Activated CD4-positive, alpha-beta T cell treated with anti-CD3 and anti-CD28 coated beads, Interleukin-10, Interleukin-2, amounts not matched to agents 100 ng/mL and 50 ng/mL, durations not matched to agents 16 hours and 8 hours (primary cell): ENCODE measurements around the gene AURKAIP1.
A peak's percentile ranks its signal among the peaks of the same experiment; 100 is the strongest.

Source experiments
- DNase-seq: peaks from one replicate; pipeline ENCODE4 v3.0.0-alpha.2; 2020

AURKAIP1 gene

GRCh38 chr1:1359664-1360468, 15.1 kb downstream of the AURKAIP1 start:
- DNase-seq = no peak

- DNase-seq = no peak
Observed at GRCh38 chr1:1359308-1359663, 15.7 kb downstream of the AURKAIP1 start.

DNA sequence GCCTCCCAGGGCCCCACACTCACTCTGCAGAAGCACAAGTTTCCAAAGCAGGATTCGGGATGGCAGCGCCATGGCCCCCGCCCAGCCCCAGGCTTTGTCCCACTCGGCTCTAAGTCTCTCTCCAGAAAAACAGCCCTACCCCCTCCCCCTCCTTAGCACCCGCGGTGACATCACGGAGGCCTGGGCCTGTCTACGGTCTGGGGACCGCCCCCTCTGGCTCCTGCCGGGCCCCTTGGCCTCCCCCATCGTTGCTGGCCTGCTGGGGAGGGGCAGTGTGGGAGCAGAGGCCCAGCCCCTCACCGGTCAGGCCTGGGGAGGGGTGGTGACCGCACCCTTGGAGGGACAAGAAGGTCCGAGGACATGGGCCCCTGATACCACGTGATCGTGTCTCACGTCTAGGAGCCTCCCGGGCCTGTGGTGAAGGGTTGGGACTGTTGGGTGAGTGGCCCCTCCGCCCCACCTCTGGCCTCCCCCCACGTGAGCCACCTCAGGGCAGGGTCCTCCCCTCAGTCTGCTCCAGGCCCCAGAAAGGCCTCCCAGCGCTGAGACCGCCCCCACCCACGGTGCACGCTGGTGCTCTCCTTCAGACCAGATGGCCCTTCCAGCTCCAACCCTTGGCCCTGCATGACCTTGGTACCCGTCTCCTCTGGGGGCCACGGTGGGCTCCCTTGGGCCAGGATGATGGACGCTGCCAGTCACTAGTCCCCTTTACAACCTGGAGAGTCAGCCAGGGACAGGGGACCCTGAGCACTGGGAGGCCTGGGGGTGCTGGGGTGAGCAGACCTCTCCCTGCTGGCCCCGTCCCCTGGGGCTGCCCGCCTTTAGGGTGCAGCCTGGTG, 16.4 kb downstream of the AURKAIP1 start, which contains the start of gene MXRA8:
TSS of gene MXRA8 (minus strand) at position 123 of the 839 bp plus-strand sequence. CDS start at position 72, 51 bp downstream.
- no peak for DNase-seq

GRCh38 chr1:1357871-1358432, 17.1 kb downstream of the AURKAIP1 start:
- no peak for DNase-seq

DNA sequence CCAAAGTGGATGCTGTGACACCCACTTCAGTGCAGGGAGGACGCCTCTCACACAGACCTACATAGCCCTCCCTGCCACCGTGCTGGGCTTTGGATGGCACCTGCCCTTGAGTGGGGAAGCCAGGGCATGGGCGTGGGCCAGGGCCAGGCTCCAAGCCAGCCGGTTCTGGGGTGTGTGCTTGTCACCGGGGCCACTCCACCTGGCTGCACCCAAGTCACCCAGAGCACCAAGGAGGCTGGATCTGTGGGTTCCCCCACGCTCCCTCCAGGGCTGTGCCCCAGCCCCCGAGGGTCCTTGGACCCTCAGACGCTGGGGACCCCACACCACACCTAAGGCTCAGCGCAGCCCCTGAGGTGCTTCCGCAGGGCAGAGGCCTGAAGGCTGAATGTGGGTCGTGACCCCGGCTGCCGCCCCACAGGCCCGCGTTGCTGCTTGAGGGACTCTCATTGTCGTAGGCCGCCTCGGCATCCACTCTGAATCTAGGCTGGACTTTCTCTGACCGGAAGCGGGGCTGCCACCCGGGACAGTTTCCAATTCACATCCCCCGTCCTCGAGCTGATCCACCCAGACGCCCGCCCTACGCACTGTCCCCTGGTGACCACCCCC, 18.1 kb downstream of the AURKAIP1 start:
- DNase-seq = no peak

DNA sequence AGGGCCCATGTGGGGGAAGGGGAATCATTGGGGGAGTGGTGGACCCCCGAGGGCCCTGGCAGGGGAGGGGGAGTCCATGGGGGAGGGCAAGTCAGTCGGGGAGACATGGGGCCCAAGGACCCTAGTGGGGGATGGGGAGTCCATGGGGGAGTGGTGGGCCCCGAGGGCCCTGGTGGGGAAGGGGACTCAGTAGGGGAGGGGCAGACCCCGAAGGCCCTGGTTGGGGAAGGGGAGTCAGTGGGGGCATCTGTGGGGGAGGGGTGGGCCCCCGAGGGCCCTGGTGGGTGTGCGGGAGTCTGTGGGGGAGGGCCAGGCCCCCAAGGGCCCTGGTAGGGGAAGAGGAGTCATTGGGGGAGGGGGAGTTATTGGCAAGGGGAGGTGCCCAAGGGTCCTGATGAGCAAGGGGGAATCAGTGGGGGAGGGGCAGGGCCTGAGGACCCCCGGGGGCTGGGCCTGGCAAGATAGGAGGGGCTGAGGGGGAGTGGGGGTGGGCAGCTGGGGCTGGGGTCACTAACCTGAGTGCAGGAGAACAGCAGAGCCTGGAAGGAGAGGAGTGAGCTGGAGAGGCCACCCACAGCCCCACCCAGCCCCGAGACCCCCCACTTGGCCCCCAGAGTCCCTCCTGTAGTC, 18.7 kb downstream of the AURKAIP1 start:
- DNase-seq = no peak

GRCh38 chr1:1355416-1355815, 19.6 kb downstream of the AURKAIP1 start:
- DNase-seq = no peak

DNA sequence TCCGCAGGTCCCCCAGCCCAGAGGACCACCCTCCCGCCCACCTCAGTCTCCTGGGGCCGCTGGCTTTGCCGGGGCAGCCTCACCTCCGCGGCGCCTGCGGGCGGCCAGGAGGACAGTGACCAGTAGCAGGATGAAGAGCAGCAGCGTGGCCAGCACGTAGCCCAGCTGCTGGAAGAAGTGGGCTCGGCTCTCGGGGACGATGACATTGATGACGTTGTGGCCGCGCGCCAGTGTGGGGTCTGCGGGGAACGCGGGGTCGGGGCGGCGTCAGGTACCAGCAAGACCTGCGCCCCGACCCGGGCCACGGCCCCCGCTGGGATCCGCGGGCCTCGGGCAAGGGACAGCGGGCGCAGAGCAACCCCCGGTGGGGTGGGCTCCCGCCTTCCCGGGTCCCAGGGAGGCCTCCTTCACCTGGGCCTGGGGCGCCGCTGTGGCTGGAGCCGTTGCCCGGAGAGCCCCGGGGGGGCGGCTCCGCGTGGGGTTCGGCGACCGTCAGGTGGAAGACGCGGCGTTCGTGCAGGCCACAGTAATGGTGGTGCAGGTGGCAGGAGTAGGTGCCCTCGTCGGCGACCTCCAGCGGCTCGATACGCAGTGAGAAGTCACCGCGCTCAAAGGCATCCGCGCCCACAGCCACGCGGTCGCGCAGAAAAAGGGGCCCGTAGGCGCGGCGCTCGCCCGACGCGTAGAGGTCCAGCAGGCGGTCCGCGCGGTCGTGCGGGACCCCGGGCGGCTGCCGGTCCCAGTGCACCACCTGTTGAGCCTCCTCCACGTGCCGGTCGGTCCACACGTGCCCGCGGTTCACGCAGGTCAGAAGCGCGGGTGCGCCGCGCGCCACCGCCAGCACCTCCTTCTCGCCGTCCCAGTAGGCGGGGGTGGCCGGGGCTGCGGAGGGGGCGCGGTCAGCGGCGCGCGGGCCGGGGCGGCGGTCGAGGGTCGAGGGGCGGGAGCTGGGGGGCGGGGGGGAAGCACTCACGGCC, 20.4 kb downstream of the AURKAIP1 start:
- no peak for DNase-seq

GRCh38 chr1:1353389-1354151, 21.4 kb downstream of the AURKAIP1 start:
- no peak for DNase-seq

- DNase-seq = no peak
Observed at GRCh38 chr1:1352786-1353388, 22.1 kb downstream of the AURKAIP1 start.

DNA sequence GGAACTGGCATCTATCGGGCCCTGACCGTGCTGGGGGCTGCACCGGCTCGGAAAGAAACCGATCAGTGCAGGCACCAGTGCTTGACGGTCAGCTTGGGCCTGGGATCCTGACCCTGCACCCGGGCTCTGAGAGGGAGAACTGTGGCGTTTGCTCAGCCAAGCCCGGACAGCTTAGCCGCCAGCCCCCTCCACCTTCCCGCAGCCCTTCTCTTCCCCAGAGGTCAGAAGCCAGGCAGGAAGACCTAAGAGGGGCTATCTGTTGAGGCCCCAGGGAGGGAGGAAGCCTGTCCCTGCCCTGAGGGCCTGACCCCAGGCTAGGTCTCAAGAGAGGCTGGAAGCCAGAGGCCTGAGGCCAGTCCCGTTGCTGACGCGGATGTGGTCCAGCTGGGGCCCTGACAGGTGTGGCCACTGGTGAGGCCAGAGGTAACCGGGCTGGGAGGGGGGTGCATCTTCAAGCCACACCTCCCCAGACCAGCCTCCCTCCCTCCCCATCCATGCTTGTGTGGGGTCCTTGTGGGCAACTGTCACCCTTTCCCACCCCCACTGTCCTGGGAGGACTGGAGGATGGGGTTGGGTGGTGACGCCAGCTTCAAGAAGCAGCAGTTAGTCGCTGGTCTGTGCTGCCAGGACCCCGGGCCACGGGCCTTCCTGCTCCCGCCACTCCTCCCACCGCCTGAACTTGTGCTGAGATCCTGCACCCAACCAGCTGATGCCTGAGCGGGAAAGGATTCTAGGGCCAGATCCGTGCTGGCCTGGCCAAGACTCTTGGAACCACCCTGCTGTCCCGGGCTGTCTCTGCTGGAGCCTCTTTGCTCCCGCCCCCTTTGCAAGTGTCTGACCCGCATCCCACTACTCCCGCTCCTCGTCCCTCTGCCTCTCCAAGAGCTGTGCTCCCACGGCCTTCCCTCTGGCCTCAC, 23.2 kb downstream of the AURKAIP1 start:
- DNase-seq = no peak

- DNase-seq = peak; percentile 72
Observed at GRCh38 chr1:1349256-1350012, 25.6 kb downstream of the AURKAIP1 start, which contains the start of gene DVL1. Gene DVL1, minus strand, starts transcription at chr1:1349418. Its CDS starts 353 bp downstream, at chr1:1349065.

DNA sequence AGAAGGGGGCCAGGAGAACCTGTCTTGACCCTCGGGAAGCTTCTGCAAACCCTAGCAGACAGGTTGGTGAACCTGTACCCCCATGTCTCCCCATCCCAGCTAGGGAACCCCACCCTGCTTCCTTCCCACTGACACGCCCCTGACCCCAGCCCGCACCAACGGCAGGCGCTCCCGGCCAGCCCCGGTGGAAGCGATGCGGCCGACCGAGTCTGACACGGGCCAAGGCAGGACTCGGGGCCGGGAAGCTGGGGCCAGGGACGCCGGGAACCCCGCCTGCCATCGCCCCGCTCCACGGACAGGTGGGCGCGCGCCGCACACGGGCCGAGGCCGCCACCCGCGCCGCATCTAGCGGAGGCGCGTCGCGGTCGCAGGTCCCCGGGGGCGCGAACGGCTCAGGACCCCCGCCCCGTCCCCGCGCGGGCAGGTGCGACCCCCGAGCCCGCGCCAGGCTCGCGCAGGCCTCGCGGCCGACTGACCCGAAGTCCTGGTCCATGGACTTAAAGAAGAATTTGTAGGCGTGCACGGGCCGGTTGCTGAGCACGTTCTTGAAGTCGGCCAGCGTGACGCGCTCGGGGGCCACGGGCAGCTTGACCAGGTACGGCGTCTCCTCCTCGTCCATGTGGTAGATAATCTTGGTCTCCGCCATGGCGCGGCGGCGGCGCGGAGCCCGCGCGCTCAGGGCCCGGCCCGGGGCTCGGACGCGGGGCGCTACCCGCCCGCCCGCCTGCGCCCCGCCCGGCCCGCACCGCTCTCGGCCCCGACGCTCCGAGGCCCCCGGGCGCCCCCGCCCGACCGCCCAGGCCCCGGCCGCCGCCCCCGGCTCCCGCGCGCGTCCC, 26.4 kb downstream of the AURKAIP1 start:
- no peak for DNase-seq

GRCh38 chr1:1347663-1348419, 27.2 kb downstream of the AURKAIP1 start:
- no peak for DNase-seq

DNA sequence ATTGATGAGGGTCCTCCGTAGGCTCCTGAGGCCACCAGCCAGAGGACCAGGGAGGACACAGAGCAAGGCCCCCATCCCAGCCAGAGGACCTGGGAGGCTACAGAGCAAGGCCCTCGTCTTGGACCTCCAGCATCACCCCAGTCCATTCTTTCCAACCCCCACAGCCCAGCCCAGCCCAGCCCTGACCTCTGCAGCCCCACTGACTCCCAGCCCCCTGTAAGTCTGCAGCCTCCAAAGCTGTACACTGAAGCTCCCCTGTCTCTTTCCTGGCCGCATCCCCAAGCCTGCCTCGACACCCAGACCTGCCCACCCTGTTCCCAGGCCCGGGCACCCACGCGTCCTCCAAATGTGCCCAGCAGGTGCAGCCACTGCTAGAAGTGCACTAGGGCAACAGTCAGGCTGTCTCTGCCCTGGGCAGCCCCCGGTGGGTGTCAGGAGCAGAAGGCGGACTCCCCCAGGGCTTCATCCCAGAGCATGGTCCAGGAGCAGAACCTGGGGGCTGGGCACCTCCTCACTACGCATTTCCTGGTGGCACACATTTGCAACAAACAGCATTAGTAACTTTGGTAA, 27.9 kb downstream of the AURKAIP1 start:
- no peak for DNase-seq

GRCh38 chr1:1346501-1346890, 28.5 kb downstream of the AURKAIP1 start:
- no peak for DNase-seq
